ENCODE results near the gene AKAP11. TPM values are rescaled to one million over a fixed set of nuclear protein-coding genes. Genes with fewer than 3 reads are reported as not detected.
"Not testable (repeated sequence)": the region's sequence is repeated elsewhere in the genome, so short reads cannot be mapped to it uniquely, and the experiment has no call there.

AKAP11 gene
- total RNA-seq (10 to 100 TPM; 40.6 to 42.6 TPM), polyA plus RNA-seq (1 to 10 TPM; 2.7 to 4.0 TPM)

DNA sequence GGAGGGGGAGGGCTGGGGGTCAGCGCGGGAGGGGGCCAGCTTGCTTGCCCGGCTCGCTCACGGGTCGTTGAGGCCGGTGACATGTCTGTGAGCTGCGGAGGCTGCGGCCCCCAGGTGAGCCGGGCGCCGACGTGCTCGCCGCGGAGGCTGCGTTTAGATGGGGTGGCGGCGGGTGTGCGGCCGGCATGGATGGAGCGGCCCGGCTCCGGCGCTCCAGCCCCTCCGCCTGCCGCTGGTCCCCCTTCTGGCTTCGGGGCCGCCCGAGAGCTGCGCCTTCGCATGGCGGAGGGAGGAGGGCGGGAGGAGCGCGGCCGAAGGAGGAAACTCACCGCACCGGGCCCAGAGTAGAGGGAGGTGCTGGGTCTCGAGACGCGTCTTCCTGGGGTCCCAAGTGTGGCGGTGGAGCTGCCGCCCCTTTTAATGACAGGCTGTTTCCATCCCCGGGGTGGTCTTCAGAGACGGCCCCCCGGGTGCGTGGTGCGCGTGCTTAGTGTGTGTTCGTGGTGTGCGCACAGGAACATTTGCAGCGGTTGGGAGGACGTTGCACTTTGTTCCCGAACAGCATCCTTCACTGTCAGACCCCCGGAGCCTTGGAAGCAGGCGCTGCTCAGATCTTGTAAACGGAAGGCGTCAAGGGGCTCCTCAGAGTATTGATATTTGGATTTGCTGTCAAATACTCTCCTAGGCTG is at the start of gene AKAP11:
TSS of gene AKAP11 (plus strand) at position 38 of the 689 bp plus-strand sequence. CDS start 14,197 bp downstream, outside the sequence.
- no peaks in the 10 kb centered on the region for H3K9me3 ChIP-seq (ENCODE audit: control insufficient read depth in 1 of 2, low read length in 2 of 2)
- DNase-seq: peak in 2 of 5 donors; percentile 51 to 61
- intact Hi-C loops (cut with micrococcal nuclease): loop anchor here (1.0 to 10.0 kb wide), 8 partner anchors 83 to 1210 kb away; partner anchors contain the start of genes DNAJC15, KBTBD6, MTRF1 and VWA8
- H3K36me3 ChIP-seq (ENCODE audit: insufficient read depth, low read length): no peaks in the 10 kb centered on the region
- H3K27me3 ChIP-seq (ENCODE audit: insufficient read depth, low read length): no peaks in the 10 kb centered on the region
- peaks cover 54% of the 10 kb centered on the region for H3K4me1 ChIP-seq (ENCODE audit: insufficient read depth, low read length)
- peak within 1 kb of the TSS; percentile 94 for H3K27ac ChIP-seq (ENCODE audit: low read depth, low read length)
- no peaks in the 10 kb centered on the region for H3K9me3 Mint-ChIP-seq
- CTCF ChIA-PET (ENCODE audit: partially characterized antibody): interaction anchor here (1.0 to 1.1 kb wide), 4 partner anchors 11 to 301 kb away, joined by 3 to 5 read pairs (median 3); no protein-coding TSS in a partner anchor
- peak within 1 kb of the TSS; percentile 93 to 99 (median 97) for H3K4me3 Mint-ChIP-seq
- H3K36me3 Mint-ChIP-seq: peaks cover 0 to 6% of the 10 kb centered on the region in 2 donors
- peaks cover 38 to 67% (median 51%) of the 10 kb centered on the region in 4 donors for H3K4me1 Mint-ChIP-seq
- H3K4me3 ChIP-seq (ENCODE audit: low read length in 2 of 2): peak within 1 kb of the TSS; percentile 82 to 93
- peak within 1 kb of the TSS; percentile 98 to 99 (median 98) for H3K27ac Mint-ChIP-seq
- no peaks in the 10 kb centered on the region for H3K27me3 Mint-ChIP-seq
- POLR2A ChIA-PET (ENCODE audit: partially characterized antibody): interaction anchor here (0.7 to 2.7 kb wide), 19 partner anchors 16 to 1212 kb away, joined by 3 to 19 read pairs (median 3); partner anchors contain the start of genes EPSTI1, KBTBD6, MTRF1 and RGCC

- H3K36me3 Mint-ChIP-seq: peaks cover 48 to 50% of the 10 kb centered on the region in 2 donors
- H3K4me3 Mint-ChIP-seq: no peak overlapping the region
- H3K27ac Mint-ChIP-seq: no peak overlapping the region
- H3K4me1 Mint-ChIP-seq: no peaks in the 10 kb centered on the region
- no peak for DNase-seq
- ChIA-PET POLR2A (ENCODE audit: partially characterized antibody) (no interaction called here), CTCF (ENCODE audit: partially characterized antibody) (no interaction called here)
- no peaks in the 10 kb centered on the region for H3K4me1 ChIP-seq (ENCODE audit: insufficient read depth, low read length)
- H3K9me3 Mint-ChIP-seq: peaks cover 0 to 5% (median 0%) of the 10 kb centered on the region in 8 donors
- no peaks in the 10 kb centered on the region for H3K27me3 ChIP-seq (ENCODE audit: insufficient read depth, low read length)
- H3K27me3 Mint-ChIP-seq: no peaks in the 10 kb centered on the region
- no peak overlapping the region for H3K4me3 ChIP-seq (ENCODE audit: low read length in 2 of 2)
- peaks cover 3% of the 10 kb centered on the region for H3K36me3 ChIP-seq (ENCODE audit: insufficient read depth, low read length)
- no peak overlapping the region for H3K27ac ChIP-seq (ENCODE audit: low read depth, low read length)
- intact Hi-C loops (cut with micrococcal nuclease): no loop called here
- no peaks in the 10 kb centered on the region for H3K9me3 ChIP-seq (ENCODE audit: control insufficient read depth in 1 of 2, low read length in 2 of 2)
These were observed 48.3 kb upstream of the AKAP11 start for GRCh38 chr13:42223681-42224080.

GRCh38 chr13:42225051-42225450 is 46.9 kb upstream of the AKAP11 start:
- no peaks in the 10 kb centered on the region for H3K4me1 ChIP-seq (ENCODE audit: insufficient read depth, low read length)
- peaks cover 51 to 52% of the 10 kb centered on the region in 2 donors for H3K36me3 Mint-ChIP-seq
- no peak overlapping the region for H3K4me3 Mint-ChIP-seq
- H3K27me3 ChIP-seq (ENCODE audit: insufficient read depth, low read length): no peaks in the 10 kb centered on the region
- CTCF ChIA-PET (ENCODE audit: partially characterized antibody): interaction anchor here (1.0 kb wide), 1 partner anchor 253 kb away, joined by 4 read pairs; no protein-coding TSS in a partner anchor
- no peak overlapping the region for H3K4me3 ChIP-seq (ENCODE audit: low read length in 2 of 2)
- H3K36me3 ChIP-seq (ENCODE audit: insufficient read depth, low read length): peaks cover 3% of the 10 kb centered on the region
- DNase-seq: no peak
- H3K9me3 Mint-ChIP-seq: peaks cover 0 to 5% (median 0%) of the 10 kb centered on the region in 8 donors
- POLR2A ChIA-PET (ENCODE audit: partially characterized antibody): no interaction called here
- H3K27ac Mint-ChIP-seq: no peak overlapping the region
- H3K4me1 Mint-ChIP-seq: no peaks in the 10 kb centered on the region
- no peaks in the 10 kb centered on the region for H3K27me3 Mint-ChIP-seq
- H3K27ac ChIP-seq (ENCODE audit: low read depth, low read length): no peak overlapping the region
- intact Hi-C loops (cut with micrococcal nuclease): no loop called here
- no peaks in the 10 kb centered on the region for H3K9me3 ChIP-seq (ENCODE audit: control insufficient read depth in 1 of 2, low read length in 2 of 2)

DNA sequence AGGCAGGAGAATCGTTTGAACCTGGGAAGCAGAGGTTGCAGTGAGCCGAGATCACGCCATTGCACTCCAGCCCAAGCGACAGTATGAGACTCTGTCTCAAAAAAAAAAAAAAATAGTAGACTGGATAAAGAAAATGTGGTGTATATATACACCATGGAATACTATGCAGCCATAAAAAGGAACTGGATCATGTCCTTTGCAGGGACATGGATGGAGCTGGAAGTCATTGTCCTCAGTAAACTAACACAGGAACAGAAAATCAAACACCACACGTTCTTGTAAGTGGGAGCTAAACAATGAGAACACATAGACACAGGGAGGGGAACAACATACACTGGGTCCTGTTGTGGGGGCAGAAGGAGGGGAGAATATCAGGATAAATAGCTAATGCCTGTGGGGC is 45.2 kb upstream of the AKAP11 start:
- DNase-seq; H3K4me1 Mint-ChIP-seq; H3K36me3 ChIP-seq (ENCODE audit: insufficient read depth, low read length); H3K27me3 ChIP-seq (ENCODE audit: insufficient read depth, low read length); H3K4me3 Mint-ChIP-seq; H3K27ac ChIP-seq (ENCODE audit: low read depth, low read length); intact Hi-C loops (cut with micrococcal nuclease); H3K9me3 ChIP-seq (ENCODE audit: control insufficient read depth in 1 of 2, low read length in 2 of 2); H3K9me3 Mint-ChIP-seq; POLR2A ChIA-PET (ENCODE audit: partially characterized antibody); H3K27me3 Mint-ChIP-seq; H3K4me1 ChIP-seq (ENCODE audit: insufficient read depth, low read length); H3K4me3 ChIP-seq (ENCODE audit: low read length in 2 of 2): not testable (repeated sequence)
- Mint-ChIP-seq H3K27ac (peak overlapping the region in 1 of 7 donors; percentile 78), H3K36me3 (peaks cover 39 to 52% of the 10 kb centered on the region in 2 donors)
- CTCF ChIA-PET (ENCODE audit: partially characterized antibody): interaction anchor here (0.7 kb wide), 1 partner anchor 12 kb away, joined by 3 read pairs; no protein-coding TSS in a partner anchor

- no peaks in the 10 kb centered on the region for H3K36me3 ChIP-seq (ENCODE audit: insufficient read depth, low read length)
- DNase-seq: no peak
- peaks cover 37 to 46% of the 10 kb centered on the region in 2 donors for H3K36me3 Mint-ChIP-seq
- no peak overlapping the region for H3K27ac ChIP-seq (ENCODE audit: low read depth, low read length)
- no peaks in the 10 kb centered on the region for H3K9me3 ChIP-seq (ENCODE audit: control insufficient read depth in 1 of 2, low read length in 2 of 2)
- H3K4me3 ChIP-seq (ENCODE audit: low read length in 2 of 2): no peak overlapping the region
- CTCF ChIA-PET (ENCODE audit: partially characterized antibody): no interaction called here
- no peak overlapping the region for H3K4me3 Mint-ChIP-seq
- intact Hi-C loops (cut with micrococcal nuclease): no loop called here
- no peaks in the 10 kb centered on the region for H3K4me1 Mint-ChIP-seq
- peak overlapping the region in 1 of 7 donors; percentile 69 for H3K27ac Mint-ChIP-seq
- H3K27me3 ChIP-seq (ENCODE audit: insufficient read depth, low read length): no peaks in the 10 kb centered on the region
- no peaks in the 10 kb centered on the region for H3K27me3 Mint-ChIP-seq
- peaks cover 0 to 5% (median 0%) of the 10 kb centered on the region in 8 donors for H3K9me3 Mint-ChIP-seq
- no peaks in the 10 kb centered on the region for H3K4me1 ChIP-seq (ENCODE audit: insufficient read depth, low read length)
- POLR2A ChIA-PET (ENCODE audit: partially characterized antibody): no interaction called here
These were observed 43.4 kb upstream of the AKAP11 start for GRCh38 chr13:42228527-42228926.

DNA sequence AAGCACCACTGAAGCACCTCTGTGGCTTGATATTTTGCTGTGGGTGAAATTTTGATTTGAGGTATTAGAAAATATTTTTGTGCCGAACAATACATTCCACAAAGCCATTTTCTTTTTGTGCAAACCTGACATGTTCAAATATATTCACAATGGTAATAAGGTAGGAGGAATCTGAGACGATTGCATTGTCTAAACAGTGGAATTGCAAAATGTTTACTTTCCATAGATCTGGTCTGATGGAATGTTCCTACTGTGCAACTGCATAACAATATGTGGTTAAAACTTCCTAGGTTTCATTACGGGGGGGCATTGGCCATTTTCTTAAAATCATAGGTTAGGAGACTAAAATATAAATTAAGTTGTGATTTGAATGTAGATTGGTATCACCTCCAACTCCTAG is 42.7 kb upstream of the AKAP11 start:
- POLR2A ChIA-PET (ENCODE audit: partially characterized antibody): no interaction called here
- Histone ChIP-seq H3K36me3 (ENCODE audit: insufficient read depth, low read length) (no peaks in the 10 kb centered on the region), H3K4me1 (ENCODE audit: insufficient read depth, low read length) (no peaks in the 10 kb centered on the region), H3K4me3 (ENCODE audit: low read length in 2 of 2) (no peak overlapping the region), H3K27me3 (ENCODE audit: insufficient read depth, low read length) (no peaks in the 10 kb centered on the region), H3K27ac (ENCODE audit: low read depth, low read length) (no peak overlapping the region), H3K9me3 (ENCODE audit: control insufficient read depth in 1 of 2, low read length in 2 of 2) (no peaks in the 10 kb centered on the region)
- CTCF ChIA-PET (ENCODE audit: partially characterized antibody): no interaction called here
- H3K4me1 Mint-ChIP-seq: no peaks in the 10 kb centered on the region
- no peak for DNase-seq
- no peak overlapping the region for H3K27ac Mint-ChIP-seq
- peaks cover 0 to 5% (median 0%) of the 10 kb centered on the region in 8 donors for H3K9me3 Mint-ChIP-seq
- peaks cover 32 to 43% of the 10 kb centered on the region in 2 donors for H3K36me3 Mint-ChIP-seq
- no peaks in the 10 kb centered on the region for H3K27me3 Mint-ChIP-seq
- intact Hi-C loops (cut with micrococcal nuclease): no loop called here
- no peak overlapping the region for H3K4me3 Mint-ChIP-seq

- H3K27me3 ChIP-seq (ENCODE audit: insufficient read depth, low read length): no peaks in the 10 kb centered on the region
- intact Hi-C loops (cut with micrococcal nuclease): no loop called here
- no peak overlapping the region for H3K27ac Mint-ChIP-seq
- no peaks in the 10 kb centered on the region for H3K9me3 Mint-ChIP-seq
- no peak overlapping the region for H3K4me3 ChIP-seq (ENCODE audit: low read length in 2 of 2)
- POLR2A ChIA-PET (ENCODE audit: partially characterized antibody): no interaction called here
- no peaks in the 10 kb centered on the region for H3K36me3 ChIP-seq (ENCODE audit: insufficient read depth, low read length)
- DNase-seq: no peak
- H3K4me3 Mint-ChIP-seq: no peak overlapping the region
- CTCF ChIA-PET (ENCODE audit: partially characterized antibody): no interaction called here
- H3K27ac ChIP-seq (ENCODE audit: low read depth, low read length): no peak overlapping the region
- peaks cover 0 to 1% (median 0%) of the 10 kb centered on the region in 4 donors for H3K4me1 Mint-ChIP-seq
- H3K36me3 Mint-ChIP-seq: peaks cover 17 to 22% of the 10 kb centered on the region in 2 donors
- H3K9me3 ChIP-seq (ENCODE audit: control insufficient read depth in 1 of 2, low read length in 2 of 2): no peaks in the 10 kb centered on the region
- H3K4me1 ChIP-seq (ENCODE audit: insufficient read depth, low read length): no peaks in the 10 kb centered on the region
- no peaks in the 10 kb centered on the region for H3K27me3 Mint-ChIP-seq
These were observed 39.3 kb upstream of the AKAP11 start for GRCh38 chr13:42232671-42233070.
